Endothelial cell of umbilical vein (primary cell): ENCODE results near the gene IRF9.

ENCODE experiments used
- CTCF ChIP-seq, 2 donors: IDR thresholded peaks; 1 replicate in 1 of 2; 2 replicates in 1 of 2; pipeline ENCODE4 v1.5.1; 2011; ENCODE audit warnings: low read length in 2 of 2, mild to moderate bottlenecking in 2 of 2, moderate library complexity in 2 of 2, control low read depth in 1 of 2, inconsistent platforms in 1 of 2, low read depth in 1 of 2; ENCODE audit not compliant: insufficient read depth in 1 of 2; ENCODE audit errors: extremely low read depth in 1 of 2
- EZH2 ChIP-seq: IDR thresholded peaks from 2 replicates; pipeline ENCODE4 v1.6.1; 2012; ENCODE audit warnings: borderline replicate concordance, low read depth, mild to moderate bottlenecking, moderate library complexity, low read length, inconsistent platforms; ENCODE audit not compliant: severe bottlenecking
- JUN ChIP-seq: IDR thresholded peaks from 2 replicates; pipeline ENCODE4 v1.6.1; 2011; ENCODE audit warnings: borderline replicate concordance, low read depth; ENCODE audit not compliant: insufficient read length, insufficient read depth
- MAX ChIP-seq: IDR thresholded peaks from 2 replicates; pipeline ENCODE4 v1.6.1; 2011; ENCODE audit not compliant: insufficient read depth, insufficient read length
- POLR2A ChIP-seq: IDR thresholded peaks from 2 replicates; pipeline ENCODE4 v1.6.1; 2012; ENCODE audit warnings: low read depth, mild to moderate bottlenecking, control low read depth, low read length

- TF ChIP-seq POLR2A (no peak), CTCF (IDR thresholded peaks at IDR 0.05; ENCODE audit: extremely low read depth in 1 of 2, insufficient read depth in 1 of 2, low read depth in 1 of 2, low read length in 2 of 2) (no peak), MAX (no peak), JUN (no peak), EZH2 (no peak)
Observed at GRCh38 chr14:24137529-24138395, 23.3 kb upstream of the IRF9 start.
